ENCODE measurements around the gene MTNR1A. TPM values are rescaled to one million over a fixed set of nuclear protein-coding genes. Genes with fewer than 3 reads are reported as not detected.
"Not testable (repeated sequence)": the region's sequence is repeated elsewhere in the genome, so short reads cannot be mapped to it uniquely, and the experiment has no call there.

Gene MTNR1A
- total and polyA plus RNA-seq, 2 donors from 2014 or later = 1.5 TPM; not detected in 1

GRCh38 chr4:186537843-186538521 is 17.4 kb downstream of the MTNR1A start:
- peaks cover 0 to 9% (median 2%) of the 10 kb centered on the region in 3 donors for H3K4me1 ChIP-seq (ENCODE audit: control insufficient read depth in 2 of 3, insufficient read depth in 2 of 3, low read depth in 1 of 3, low read length in 3 of 3)
- FAIRE-seq (no peak), DNase-seq (no peak)
- H3K9ac ChIP-seq (ENCODE audit: low read length in 3 of 3) = no peak overlapping the region
- peak overlapping the region in 2 of 3 donors; percentile 19 to 51 for H3K4me3 ChIP-seq (ENCODE audit: low read length in 3 of 3)
- intact Hi-C loops (cut with DNase I) = no loop called here
- no peaks in the 10 kb centered on the region for H3K36me3 ChIP-seq (ENCODE audit: control insufficient read depth in 2 of 3, insufficient read depth in 3 of 3, low read length in 3 of 3)
- H3K27me3 ChIP-seq (ENCODE audit: control insufficient read depth, insufficient read depth, low read length) = no peaks in the 10 kb centered on the region
- H3K9me3 ChIP-seq (ENCODE audit: control insufficient read depth in 2 of 3, insufficient read depth in 1 of 3, low read length in 3 of 3) = peaks cover 0 to 9% (median 0%) of the 10 kb centered on the region in 3 donors
- H3K27ac ChIP-seq (ENCODE audit: low read depth in 2 of 2, low read length in 2 of 2) = no peak overlapping the region
- TF ChIP-seq CTCF (IDR thresholded peaks at IDR 0.05; ENCODE audit: borderline replicate concordance, extremely low read depth, insufficient read depth) = no peak

GRCh38 chr4:186536285-186536684 is 19.1 kb downstream of the MTNR1A start:
- peaks cover 0 to 5% (median 0%) of the 10 kb centered on the region in 3 donors for H3K9me3 ChIP-seq (ENCODE audit: control insufficient read depth in 2 of 3, insufficient read depth in 1 of 3, low read length in 3 of 3)
- no peak overlapping the region for H3K4me3 ChIP-seq (ENCODE audit: low read length in 3 of 3)
- no peak for TF ChIP-seq CTCF (IDR thresholded peaks at IDR 0.05; ENCODE audit: borderline replicate concordance, extremely low read depth, insufficient read depth)
- H3K9ac ChIP-seq (ENCODE audit: low read length in 3 of 3) = no peak overlapping the region
- no peaks in the 10 kb centered on the region for H3K27me3 ChIP-seq (ENCODE audit: control insufficient read depth, insufficient read depth, low read length)
- peaks cover 0 to 4% (median 2%) of the 10 kb centered on the region in 3 donors for H3K4me1 ChIP-seq (ENCODE audit: control insufficient read depth in 2 of 3, insufficient read depth in 2 of 3, low read depth in 1 of 3, low read length in 3 of 3)
- H3K27ac ChIP-seq (ENCODE audit: low read depth in 2 of 2, low read length in 2 of 2) = no peak overlapping the region
- DNase-seq = no peak
- intact Hi-C loops (cut with DNase I) = no loop called here
- no peak for FAIRE-seq
- H3K36me3 ChIP-seq (ENCODE audit: control insufficient read depth in 2 of 3, insufficient read depth in 3 of 3, low read length in 3 of 3) = no peaks in the 10 kb centered on the region

- no peak for TF ChIP-seq CTCF (IDR thresholded peaks at IDR 0.05; ENCODE audit: borderline replicate concordance, extremely low read depth, insufficient read depth)
- Histone ChIP-seq H3K36me3 (ENCODE audit: control insufficient read depth in 2 of 3, insufficient read depth in 3 of 3, low read length in 3 of 3) (no peaks in the 10 kb centered on the region), H3K4me3 (ENCODE audit: low read length in 3 of 3) (no peak overlapping the region), H3K27me3 (ENCODE audit: control insufficient read depth, insufficient read depth, low read length) (no peaks in the 10 kb centered on the region), H3K27ac (ENCODE audit: low read depth in 2 of 2, low read length in 2 of 2) (no peak overlapping the region), H3K4me1 (ENCODE audit: control insufficient read depth in 2 of 3, insufficient read depth in 2 of 3, low read depth in 1 of 3, low read length in 3 of 3) (no peaks in the 10 kb centered on the region), H3K9ac (ENCODE audit: low read length in 3 of 3) (no peak overlapping the region), H3K9me3 (ENCODE audit: control insufficient read depth in 2 of 3, insufficient read depth in 1 of 3, low read length in 3 of 3) (no peaks in the 10 kb centered on the region)
- DNase-seq = no peak
- intact Hi-C loops (cut with DNase I) = no loop called here
- no peak for FAIRE-seq
Measured at GRCh38 chr4:186534056-186534455, 21.3 kb downstream of the MTNR1A start.

- H3K36me3 ChIP-seq (ENCODE audit: control insufficient read depth in 2 of 3, insufficient read depth in 3 of 3, low read length in 3 of 3); H3K9me3 ChIP-seq (ENCODE audit: control insufficient read depth in 2 of 3, insufficient read depth in 1 of 3, low read length in 3 of 3); intact Hi-C loops (cut with DNase I); DNase-seq; H3K27ac ChIP-seq (ENCODE audit: low read depth in 2 of 2, low read length in 2 of 2); H3K9ac ChIP-seq (ENCODE audit: low read length in 3 of 3); H3K4me3 ChIP-seq (ENCODE audit: low read length in 3 of 3); H3K4me1 ChIP-seq (ENCODE audit: control insufficient read depth in 2 of 3, insufficient read depth in 2 of 3, low read depth in 1 of 3, low read length in 3 of 3); H3K27me3 ChIP-seq (ENCODE audit: control insufficient read depth, insufficient read depth, low read length); FAIRE-seq: not testable (repeated sequence)
Measured at GRCh38 chr4:186523927-186524326, 31.4 kb downstream of the MTNR1A start.

All from kidney (tissue), 14 donors.